Suppressor macrophage (primary cell): Measurements from ENCODE around the gene KTI12.
"Not testable (repeated sequence)": the region's sequence is repeated elsewhere in the genome, so short reads cannot be mapped to it uniquely, and the experiment has no call there.

Experiments used
- DNase-seq, 4 experiments: peaks; one replicate each; pipeline ENCODE4 v3.0.0-alpha.2; 2020 to 2022
- total RNA-seq, 17 experiments: gene quantifications; one replicate each; lab custom pipeline; 2026; ENCODE audit warnings: mixed read lengths in 6 of 17, inconsistent platforms in 3 of 17; lab: John Stamatoyannopoulos, UW

Gene KTI12, protein sequence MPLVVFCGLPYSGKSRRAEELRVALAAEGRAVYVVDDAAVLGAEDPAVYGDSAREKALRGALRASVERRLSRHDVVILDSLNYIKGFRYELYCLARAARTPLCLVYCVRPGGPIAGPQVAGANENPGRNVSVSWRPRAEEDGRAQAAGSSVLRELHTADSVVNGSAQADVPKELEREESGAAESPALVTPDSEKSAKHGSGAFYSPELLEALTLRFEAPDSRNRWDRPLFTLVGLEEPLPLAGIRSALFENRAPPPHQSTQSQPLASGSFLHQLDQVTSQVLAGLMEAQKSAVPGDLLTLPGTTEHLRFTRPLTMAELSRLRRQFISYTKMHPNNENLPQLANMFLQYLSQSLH
- total RNA-seq: 1.1 to 5.1 (median 3.6) reads per million in 17 experiments

DNA sequence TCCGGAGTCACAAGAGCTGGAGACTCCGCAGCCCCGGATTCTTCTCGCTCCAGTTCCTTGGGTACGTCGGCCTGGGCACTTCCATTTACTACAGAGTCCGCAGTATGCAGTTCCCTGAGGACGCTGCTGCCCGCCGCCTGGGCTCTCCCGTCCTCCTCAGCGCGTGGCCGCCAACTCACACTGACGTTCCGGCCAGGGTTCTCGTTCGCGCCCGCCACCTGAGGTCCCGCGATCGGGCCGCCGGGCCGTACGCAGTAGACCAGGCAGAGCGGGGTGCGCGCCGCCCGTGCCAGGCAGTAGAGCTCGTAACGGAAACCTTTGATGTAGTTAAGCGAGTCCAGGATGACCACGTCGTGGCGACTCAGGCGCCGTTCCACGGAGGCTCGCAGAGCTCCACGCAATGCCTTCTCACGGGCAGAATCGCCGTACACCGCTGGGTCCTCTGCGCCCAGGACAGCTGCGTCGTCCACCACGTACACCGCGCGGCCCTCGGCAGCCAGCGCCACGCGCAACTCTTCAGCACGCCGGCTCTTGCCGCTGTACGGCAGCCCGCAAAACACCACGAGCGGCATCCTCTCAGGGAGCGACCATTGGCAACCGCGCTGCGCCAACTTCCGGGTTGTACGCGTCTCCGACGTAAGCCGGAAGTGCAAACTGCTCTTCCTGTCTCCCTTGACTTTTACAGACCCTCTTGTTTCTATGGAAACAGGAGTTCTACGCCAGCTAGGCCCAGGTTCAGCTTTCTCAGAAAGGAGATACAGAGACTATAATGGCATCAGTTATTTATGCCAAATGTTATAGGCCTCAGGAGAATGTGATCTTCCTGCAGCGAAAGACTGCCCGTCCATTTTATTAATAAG, at the start of gene KTI12:
KTI12 (minus strand) TSS at position 621 of the 860 bp plus-strand sequence; CDS start at position 572, 49 bp downstream.
- DNase-seq: peak; percentile 88 to 94 (median 92)

DNA sequence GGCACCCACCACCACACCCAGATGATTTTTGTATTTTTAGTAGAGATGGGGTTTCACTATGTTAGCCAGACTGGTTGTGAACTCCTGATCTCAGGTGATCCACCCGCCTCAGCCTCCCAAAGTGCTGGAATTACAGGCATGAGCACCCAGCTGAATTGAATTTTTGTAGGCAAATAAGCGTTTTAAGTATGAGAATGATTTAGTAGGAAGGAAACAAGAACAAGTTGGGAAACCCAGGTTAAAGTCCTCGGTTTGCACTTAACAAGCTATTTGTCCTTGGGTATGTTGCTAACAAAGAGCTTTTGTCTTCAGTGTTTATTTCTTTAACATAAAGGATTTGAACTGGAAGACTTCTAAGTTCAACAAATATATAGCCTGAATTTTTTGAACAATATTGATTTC, 46.4 kb upstream of the KTI12 start:
- no peak for DNase-seq

DNA sequence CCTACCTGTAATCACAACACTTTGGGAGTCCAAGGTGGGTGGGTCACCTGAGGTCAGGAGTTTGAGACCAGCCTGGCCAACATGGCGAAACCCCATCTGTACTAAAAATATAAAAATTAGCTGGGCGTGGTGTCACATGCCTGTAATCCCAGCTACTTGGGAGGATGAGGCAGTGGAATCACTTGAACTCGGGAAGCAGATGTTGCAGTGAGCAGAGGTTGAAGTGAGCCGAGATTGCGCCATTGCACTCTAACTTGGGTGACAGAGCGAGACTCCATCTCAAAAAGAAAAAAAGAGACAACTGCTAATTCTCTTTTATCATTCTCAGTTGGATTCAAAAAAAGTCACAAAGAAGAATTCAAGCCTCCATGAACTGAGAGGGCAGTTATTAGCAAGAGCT, 43.7 kb upstream of the KTI12 start:
- DNase-seq: peak in 1 of 4 experiments; percentile 7

DNA sequence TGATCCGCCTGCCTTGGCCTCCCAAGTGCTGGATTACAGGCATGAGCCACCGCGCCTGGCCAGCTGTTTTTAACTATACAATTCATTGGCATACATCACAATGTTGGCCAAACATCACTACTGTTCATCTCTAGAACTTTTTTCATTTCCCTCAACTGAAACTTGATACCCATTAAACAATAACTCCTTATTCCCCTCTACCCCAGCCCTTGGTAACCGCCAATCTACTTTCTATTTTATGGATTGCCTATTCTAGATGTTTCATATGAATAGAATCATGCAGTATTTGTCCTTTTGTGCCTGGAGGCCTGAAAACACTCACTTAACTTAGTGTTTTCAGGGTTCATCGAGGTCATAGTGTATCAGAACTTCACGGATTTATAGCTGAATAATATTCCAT, 38.7 kb upstream of the KTI12 start:
- DNase-seq: no peak

DNA sequence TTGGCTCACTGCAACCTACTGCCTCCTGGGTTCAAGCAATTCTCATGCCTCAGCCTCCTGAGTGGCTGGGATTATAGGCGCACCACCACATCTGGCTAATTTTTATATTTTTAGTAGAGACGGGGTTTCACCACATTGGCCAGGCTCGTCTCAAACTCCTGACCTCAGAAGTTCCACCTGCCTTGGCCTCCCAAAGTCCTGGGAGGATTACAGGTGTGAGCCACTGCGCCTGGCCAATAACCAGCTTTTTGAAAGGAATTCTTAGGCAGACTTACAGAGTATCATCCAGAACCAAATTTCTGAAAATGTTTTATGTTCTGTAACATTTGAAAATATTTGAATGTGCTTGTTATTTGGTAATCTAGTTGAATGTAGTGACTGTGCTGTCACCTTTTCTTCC, 37.1 kb upstream of the KTI12 start:
- no peak for DNase-seq

DNA sequence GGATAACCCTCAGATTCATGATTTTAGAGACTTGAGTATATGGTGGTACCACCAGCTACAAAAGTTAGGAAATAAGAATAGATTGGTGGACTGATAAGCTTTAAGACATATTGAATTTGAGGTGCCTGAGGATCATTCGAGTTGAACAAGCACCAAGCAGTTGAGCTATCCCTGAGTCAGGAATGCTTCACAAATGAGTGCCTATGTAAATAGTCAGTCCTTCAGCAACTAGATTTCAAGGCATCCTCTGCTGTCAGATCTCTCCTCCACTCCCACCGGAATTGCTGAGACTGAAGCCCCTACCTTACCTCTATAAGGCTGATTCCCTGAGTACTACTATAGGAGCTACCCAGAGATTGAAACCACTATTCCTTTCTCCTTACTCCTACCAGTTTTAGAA, 29.6 kb upstream of the KTI12 start:
- no peak for DNase-seq

DNA sequence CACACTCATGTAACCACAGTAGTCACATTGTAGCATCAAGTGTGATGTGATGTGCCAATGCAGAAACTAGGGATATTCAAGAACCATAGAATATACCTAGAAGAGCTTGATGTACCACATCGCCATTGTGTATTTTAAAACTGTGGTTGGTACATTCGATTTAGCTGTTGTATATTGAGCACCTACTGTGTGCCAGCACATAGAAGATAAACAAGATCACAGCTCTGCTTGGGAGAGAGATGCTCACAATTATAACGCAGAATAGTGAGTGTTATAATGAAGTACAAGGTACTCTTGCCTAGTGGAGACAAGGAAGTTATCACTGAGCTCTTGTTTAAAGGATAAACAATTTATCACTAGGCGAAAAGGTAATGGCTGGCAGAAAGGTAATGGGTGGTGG, 27.2 kb upstream of the KTI12 start:
- DNase-seq: no peak

DNA sequence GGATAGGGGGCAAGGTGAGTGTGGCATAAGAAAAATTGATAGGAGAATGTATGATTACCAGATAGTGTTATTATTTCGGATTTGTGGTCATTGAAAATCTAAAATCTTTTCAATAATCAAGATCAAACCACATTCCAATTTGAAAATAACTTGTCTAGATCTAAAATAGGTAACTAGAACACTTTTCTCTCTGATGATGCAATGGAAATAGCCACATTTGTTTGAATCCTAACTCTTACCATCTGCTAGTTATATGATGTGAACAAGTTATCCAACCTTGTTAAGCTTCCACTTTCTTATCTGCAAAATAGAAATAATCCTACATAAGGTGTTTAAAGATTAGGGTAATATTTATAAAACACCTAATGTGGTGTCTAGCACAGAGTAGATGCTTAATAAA, 26.3 kb upstream of the KTI12 start:
- DNase-seq: no peak

DNA sequence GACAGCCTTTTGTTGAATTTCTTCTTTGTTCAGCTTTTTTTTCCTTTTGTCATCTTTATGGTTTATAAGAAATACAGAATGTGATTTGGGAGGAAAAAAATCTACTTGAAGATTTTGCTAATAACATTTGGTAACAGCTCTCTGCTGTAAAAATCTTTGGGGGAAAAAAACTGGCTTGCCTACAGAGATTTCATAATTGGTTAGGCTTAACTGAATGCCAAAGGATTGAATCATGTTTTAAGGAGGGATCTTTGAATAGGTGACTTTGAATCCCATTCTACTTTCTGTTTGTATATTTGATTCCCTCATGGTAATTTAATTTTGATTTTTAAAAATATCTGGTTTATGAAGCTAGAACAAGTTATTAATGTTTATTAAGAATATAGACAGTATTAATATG, 25.7 kb upstream of the KTI12 start:
- DNase-seq: no peak

DNA sequence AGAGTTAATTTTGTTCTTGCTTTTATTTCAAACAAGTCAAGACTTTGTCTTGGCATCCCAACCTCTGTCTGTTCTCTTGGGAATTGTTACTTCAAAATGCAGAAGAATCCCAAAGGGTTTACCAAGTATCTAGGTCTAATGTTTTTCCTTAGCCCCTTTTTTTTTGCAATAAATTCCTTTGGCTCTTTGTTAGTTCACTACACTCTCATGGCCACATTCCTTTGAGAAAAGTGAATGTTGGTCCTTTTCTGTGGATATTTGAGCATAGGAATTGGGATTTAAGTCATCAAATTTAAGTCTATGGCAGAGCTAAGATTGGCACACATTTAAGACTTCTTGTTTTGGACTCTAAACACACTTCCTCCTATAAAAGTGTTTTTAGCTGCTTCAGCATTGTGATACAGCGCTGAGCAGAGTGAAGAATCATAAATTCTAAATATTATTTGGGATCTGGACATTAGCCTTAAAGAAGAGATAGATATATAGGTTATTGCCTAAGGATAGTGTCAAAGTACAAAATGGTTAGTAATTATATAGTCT, 24.3 kb upstream of the KTI12 start:
- peak in 3 of 4 experiments; percentile 22 to 67 (median 56) for DNase-seq

DNA sequence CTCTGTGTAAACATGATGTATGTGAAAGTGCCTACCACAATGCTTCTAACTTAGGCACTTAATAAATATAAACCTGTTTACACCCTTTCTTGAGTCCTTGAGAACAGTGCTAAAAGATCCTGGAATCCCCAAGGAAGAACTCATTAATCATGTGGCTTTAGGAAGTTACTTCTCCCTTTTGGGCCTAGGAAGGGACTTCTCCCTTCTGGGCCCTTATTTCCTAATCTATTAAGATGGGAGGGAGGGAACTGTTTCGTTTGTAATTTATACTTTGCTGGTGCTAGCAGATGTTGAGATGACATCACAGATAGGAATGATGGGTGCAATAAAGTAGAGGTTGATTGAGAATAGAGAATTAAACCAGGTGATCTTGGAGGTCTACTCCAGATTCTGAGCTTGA, 23.6 kb upstream of the KTI12 start:
- peak; percentile 54 to 84 (median 67) for DNase-seq

DNA sequence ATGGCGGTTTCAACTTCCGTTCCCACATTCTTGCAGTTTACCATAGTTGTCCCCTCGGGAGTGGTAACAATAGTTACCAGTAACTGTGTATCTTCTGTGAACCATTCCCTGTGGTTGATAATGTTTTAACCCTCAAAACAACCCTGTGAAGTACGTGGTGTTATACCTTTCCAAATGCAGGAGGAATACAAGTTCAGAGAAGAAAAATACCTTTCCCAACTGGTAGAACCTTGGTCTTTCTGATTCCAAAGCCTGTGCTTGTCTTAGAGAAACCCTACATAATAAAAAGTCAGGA, 23.3 kb upstream of the KTI12 start:
- peak in 1 of 4 experiments; percentile 2 for DNase-seq

DNA sequence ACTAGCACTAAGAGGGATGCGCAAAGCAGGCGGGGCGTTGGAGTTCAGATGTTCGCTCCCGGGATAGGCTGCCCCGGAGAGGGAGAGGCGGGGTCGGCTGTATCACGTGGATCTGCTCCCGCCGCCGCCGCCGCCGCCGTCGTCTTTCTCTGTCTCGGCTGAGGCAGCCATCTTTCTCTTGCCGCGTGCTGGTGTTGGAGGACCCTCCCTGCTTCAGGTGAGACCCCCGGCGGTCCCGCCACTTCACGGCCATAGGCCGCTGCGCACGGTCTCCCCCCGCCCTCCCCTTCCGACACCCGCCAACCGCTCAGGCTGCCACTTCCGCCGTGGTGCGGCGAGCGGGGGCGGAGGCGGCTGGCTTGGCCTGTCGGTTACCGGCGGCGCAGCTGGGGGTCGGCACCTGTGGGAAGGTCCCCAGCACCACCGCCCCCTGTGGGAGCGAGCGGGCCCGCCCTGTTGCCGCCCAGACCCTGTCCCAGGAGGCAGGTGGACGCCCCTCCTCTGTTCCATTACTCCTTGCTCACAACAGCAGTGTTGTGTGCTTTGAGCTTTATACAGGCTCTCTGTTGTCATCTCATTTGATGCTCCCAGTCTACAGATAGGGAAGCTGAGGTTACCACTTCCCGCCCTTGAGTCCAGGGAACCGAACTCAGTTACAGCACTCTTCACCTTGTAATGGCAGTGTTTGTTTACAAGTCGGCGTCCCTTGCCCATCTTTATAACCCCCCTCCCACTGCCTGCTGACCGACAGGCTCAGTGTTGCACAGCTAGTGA, 22.7 kb upstream of the KTI12 start, which contains the start of gene BTF3L4:
BTF3L4 (plus strand) TSS at position 133 of the 774 bp plus-strand sequence. CDS start 3,553 bp downstream, outside the sequence.
- peak; percentile 89 to 95 (median 94) for DNase-seq

DNA sequence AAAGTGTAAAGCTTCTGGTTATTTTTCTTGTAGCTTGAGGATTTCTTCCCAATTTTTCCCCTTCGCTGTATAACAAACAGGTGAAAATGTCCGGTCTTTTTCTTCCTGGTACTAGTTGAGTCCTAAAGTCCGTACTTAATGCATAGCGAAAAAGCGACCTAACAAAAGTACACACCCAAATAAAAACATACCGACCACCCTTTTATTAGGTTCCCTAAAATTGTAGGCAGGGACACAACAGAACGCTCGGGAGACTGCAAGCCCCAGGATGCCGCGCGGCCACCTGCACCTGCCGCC, 22.2 kb upstream of the KTI12 start:
- DNase-seq: no peak

DNA sequence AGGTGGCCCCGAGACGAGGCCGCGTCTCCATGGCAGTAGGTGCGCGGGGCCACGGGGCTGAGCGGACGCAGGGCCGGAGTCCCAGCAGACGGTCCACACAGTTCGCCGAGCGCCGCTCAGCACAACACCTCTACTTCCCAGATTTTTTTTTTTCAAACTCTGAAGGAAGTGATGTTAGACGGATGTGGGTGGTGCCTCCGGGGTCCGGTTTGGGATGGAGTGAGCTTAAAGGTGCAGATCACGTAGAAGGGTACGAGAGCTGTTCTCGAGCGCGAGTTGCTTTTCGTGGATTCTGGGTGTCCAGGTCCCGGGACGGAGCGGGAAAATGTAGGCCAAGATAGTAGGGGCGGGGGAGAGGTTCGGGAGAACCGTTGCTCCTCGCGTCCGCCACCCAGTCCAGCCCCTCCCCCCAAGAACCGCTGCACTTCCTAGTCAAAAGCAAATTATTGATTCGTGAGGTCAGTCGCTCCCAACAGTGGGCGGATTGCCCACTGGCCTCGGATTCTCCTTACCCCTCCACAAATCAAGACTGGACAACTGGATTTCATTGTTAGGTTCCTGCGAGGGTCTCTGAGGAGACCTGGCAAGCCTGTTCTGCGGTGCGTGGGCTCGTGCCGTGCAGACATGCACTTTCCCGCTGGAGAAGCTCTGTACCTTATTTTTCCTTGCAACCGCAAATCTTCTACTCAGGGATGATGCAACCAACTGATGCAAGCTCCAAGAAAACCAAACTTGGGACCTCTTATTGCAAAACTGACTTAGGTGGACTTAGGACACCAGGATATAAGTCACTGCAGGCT, 21.7 kb upstream of the KTI12 start, which contains the start of gene TXNDC12:
TXNDC12 (minus strand) TSS at position 126 of the 800 bp plus-strand sequence; CDS start at position 31, 95 bp downstream.
- peak; percentile 84 to 91 (median 90) for DNase-seq

DNA sequence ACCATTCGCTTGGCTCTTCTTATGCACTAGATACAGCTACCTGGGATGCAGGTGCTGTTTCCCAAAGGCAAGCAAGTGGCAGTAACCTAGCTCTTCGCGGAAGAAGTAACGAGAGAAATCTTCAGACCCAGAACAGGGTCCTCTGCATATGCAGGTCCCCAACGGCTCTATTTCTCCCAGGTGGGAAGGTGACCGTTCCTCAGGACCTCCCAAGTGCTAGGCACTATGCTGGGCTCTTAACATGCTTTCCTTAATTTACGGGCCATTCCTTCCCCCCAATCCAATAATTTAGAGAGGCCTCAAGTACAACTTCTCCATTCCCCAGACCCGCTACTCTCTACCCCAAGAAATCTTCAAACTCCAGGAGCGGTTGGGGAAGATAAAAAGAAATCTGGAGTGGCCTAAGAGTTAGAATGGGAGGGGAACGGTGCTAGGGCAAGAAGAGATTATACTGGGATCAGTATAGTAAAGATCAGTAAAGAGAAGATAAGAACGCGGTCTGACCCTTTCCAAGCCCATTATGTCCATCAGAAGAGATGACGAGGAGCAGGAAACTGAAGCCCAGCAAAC, 21.0 kb upstream of the KTI12 start:
- peak in 2 of 4 experiments; percentile 3 to 8 for DNase-seq

DNA sequence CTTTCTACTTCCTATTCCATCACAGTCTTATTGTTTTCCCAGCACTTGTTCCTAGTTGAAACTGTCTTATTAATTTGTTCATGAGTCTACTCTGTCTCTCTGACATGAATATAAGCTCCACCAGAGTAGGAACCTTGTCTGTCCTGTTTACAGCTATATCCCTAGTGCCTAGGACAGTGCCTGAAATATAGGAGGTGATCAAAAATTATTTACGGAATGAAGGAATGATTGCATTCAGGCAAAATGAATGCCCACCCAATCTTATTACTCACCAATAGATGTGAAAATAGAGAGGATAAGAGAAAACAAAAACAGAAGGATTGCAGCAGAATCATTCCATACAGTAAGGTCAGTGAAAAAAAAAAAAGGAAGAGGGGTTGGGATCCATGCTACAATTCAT, 20.3 kb upstream of the KTI12 start:
- no peak for DNase-seq

DNA sequence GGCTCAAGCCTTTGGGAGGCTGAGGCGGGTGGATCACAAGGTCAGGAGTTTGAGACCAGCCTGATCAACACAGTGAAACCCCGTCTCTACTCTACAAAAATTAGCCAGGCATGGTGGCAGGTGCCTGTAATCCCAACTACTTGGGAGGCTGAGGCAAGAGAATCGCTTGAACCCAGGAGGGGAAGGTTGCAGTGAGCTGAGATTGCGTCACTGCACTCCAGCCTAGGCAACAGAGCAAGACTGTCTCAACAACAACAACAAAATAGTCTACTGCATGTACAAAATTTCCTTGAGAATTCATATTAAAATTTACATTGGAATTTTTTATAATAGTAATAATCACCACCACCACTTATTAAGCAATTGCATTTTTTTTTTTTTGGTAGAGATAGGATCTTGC, 15.7 kb upstream of the KTI12 start:
- DNase-seq: not testable (repeated sequence)

DNA sequence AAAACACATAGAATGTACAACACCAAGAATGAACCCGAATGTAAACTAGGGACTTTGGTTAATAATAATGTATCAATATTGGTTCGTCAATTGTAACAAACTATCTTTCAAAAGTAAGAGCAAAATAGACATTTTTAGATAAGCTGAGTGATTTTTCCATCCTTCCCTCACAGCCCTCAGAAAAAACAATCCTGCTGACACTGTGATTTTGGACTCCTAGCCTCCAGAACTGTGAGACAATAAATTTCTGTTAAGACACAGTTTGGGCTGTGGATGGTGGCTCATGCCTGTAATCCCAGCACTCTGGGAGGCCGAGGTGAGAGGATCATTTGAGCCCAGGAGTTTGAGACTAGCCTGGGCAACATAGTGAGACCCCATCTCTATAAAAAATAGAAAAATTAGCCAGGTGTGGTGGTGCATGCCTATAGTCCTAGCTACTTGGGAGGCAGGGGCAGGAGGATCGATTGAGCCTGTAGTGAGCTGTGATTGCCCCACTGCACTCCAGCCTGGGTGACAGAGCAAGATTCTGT, 12.1 kb upstream of the KTI12 start:
- DNase-seq: not testable (repeated sequence)

DNA sequence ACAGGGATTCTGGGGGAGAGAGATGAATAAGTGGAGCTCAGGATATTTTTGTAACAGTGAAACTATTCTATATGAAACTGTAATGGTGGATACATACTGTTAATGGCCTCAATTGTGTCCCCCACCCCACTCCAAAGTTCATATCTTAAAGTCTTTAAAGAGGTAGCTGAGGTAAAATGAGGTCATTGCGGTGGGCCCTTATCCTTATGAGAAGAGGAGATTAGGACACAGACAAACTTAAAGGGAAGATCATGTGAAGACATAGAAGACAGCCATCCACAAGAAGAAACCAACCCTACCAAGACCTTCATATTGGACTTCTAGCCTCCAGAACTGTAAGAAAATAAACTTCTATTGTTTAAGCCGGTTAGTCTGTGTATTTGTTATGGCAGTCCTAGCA, 11.6 kb upstream of the KTI12 start:
- no peak for DNase-seq

DNA sequence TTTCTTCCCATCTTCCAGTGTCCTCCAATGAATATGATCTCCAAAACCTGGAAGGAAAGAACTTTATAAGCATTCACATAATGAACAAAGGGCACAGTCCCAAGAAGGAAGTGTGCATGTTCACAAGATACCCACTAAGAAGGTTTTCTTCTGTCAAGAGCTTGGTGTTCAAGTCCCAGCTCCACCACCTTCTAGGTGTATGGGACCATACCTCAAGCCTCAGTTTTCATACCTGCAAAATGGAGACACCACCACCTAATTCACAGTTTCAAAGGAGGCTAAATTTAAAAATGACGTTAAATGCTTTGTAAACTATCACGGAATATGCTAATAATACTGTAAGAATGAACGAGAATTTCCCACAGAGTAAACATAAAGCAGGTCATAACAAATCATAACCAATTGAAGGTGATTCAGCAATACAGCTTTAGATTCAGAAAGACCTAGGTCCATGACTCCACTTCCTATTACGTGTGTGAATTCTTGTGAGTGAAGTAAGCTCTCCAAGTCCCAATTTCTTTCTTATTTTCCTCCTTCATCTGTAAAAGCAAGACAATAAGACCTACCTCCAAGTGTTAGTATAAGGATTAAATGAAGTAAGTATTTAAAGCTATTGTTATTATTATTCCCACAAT, 8.1 kb upstream of the KTI12 start:
- DNase-seq: no peak
